ENCODE data around the gene CFAP73. TPM values are rescaled to one million over a fixed set of nuclear protein-coding genes. Genes with fewer than 3 reads are reported as not detected.

The CFAP73 gene
- total and polyA plus RNA-seq, 2 of the 8 experiments (the other 6 are each of a cell fraction or from before 2014, with no cell fraction given), result 0.45 to 0.56 TPM

- Histone ChIP-seq H2BK15ac (ENCODE audit: low read length) (no peak overlapping the region), H2BK5ac (ENCODE audit: low read depth, low read length) (no peak overlapping the region), H3K9ac (replicated peaks in 1 of 4; ENCODE audit: extremely low read depth in 1 of 4, low read depth in 3 of 4, low read length in 3 of 4) (no peak overlapping the region), H3K4me1 (replicated peaks in 1 of 4; ENCODE audit: control insufficient read depth in 3 of 4, insufficient read depth in 4 of 4, low read length in 3 of 4) (peaks cover 0 to 13% (median 8%) of the 10 kb centered on the region in 4 experiments; a peak in 6 of 7 replicates), H3K4ac (replicated peaks; ENCODE audit: insufficient read length, low read depth, low read length) (no peak overlapping the region), H4K5ac (ENCODE audit: insufficient read length, low read depth, low read length) (no peak overlapping the region), H3K4me2 (ENCODE audit: insufficient read depth in 1 of 2, low read depth in 2 of 2, low read length in 2 of 2) (no peak overlapping the region), H3K79me1 (ENCODE audit: low read depth, low read length) (no peaks in the 10 kb centered on the region), H3K23ac (ENCODE audit: insufficient read length) (no peak overlapping the region), H3K56ac (replicated peaks; ENCODE audit: insufficient read length, low read depth, low read length) (no peak overlapping the region), H3K36me3 (ENCODE audit: control insufficient read depth in 2 of 4, insufficient read depth in 4 of 4, low read length in 3 of 4) (no peaks in the 10 kb centered on the region), H2AK5ac (ENCODE audit: low read depth, low read length) (no peak overlapping the region), H2BK12ac (ENCODE audit: low read depth, low read length) (0 out of 2 replicates have a peak overlapping the region, but pooled peaks have one; percentile 50), H2BK20ac (ENCODE audit: low read length) (no peak overlapping the region), H3K14ac (ENCODE audit: insufficient read length) (no peak overlapping the region), H4K91ac (replicated peaks; ENCODE audit: insufficient read length, low read length) (no peak overlapping the region), H2AFZ (ENCODE audit: low read length) (no peak overlapping the region), H3K27ac (ENCODE audit: low read depth, low read length) (no peak overlapping the region), H4K8ac (ENCODE audit: extremely low read depth, insufficient read depth, low read length) (no peak overlapping the region), H3K79me2 (ENCODE audit: control insufficient read depth in 1 of 2, insufficient read depth in 2 of 2, low read length in 2 of 2) (no peaks in the 10 kb centered on the region), H2BK120ac (replicated peaks; ENCODE audit: low read depth, low read length) (no peak overlapping the region), H3K18ac (ENCODE audit: extremely low read depth, low read length) (no peak overlapping the region), H3K23me2 (ENCODE audit: low read depth, low read length) (peaks cover 12% of the 10 kb centered on the region; the same call in 1 of the 2 replicates), H3K27me3 (replicated peaks in 1 of 4; ENCODE audit: control insufficient read depth in 3 of 4, extremely low read depth in 1 of 4, insufficient read depth in 3 of 4, low read length in 3 of 4) (peaks cover 0 to 13% (median 6%) of the 10 kb centered on the region in 4 experiments; a peak in 5 of 7 replicates), H3K4me3 (ENCODE audit: extremely low read depth in 1 of 4, insufficient read depth in 2 of 4, low read depth in 3 of 4, low read length in 4 of 4) (no peak overlapping the region), H3K9me3 (ENCODE audit: insufficient read depth in 2 of 2, low read depth in 1 of 2, low read length in 1 of 2) (no peaks in the 10 kb centered on the region), H4K20me1 (replicated peaks in 1 of 2; ENCODE audit: control insufficient read depth in 1 of 2, insufficient read depth in 2 of 2, low read length in 2 of 2) (no peaks in the 10 kb centered on the region)
- 91% methylated on average over 6 of the region's 6 CpGs; no CpG with 5 or more reads in 1 of the 2 experiments for WGBS, 2 experiments (ENCODE audit: extremely low coverage in 1 of 2, insufficient coverage in 1 of 2, insufficient read length in 1 of 2, insufficient replicate concordance in 2 of 2, low coverage in 1 of 2, low lambda C conversion rate in 2 of 2, missing lambda C conversion rate in 1 of 2)
- CTCF ChIA-PET (ENCODE audit: partially characterized antibody), result interaction anchor here (1.1 to 7.8 kb wide), 12 partner anchors 8 to 288 kb away, joined by 3 to 43 read pairs (median 10); no protein-coding TSS in a partner anchor
- POLR2A ChIA-PET (ENCODE audit: partially characterized antibody), result interaction anchor here (0.6 to 1.0 kb wide), 2 partner anchors 16 to 56 kb away, joined by 3 read pairs; no protein-coding TSS in a partner anchor
- FAIRE-seq, result no peak
- no peak for TF ChIP-seq ASH2L (IDR thresholded peaks at IDR 0.05; ENCODE audit: low read length)
- TF ChIP-seq FOSL1 (IDR thresholded peaks at IDR 0.05; ENCODE audit: insufficient read depth, low read depth, low read length), result no peak
- TF ChIP-seq POLR2A (IDR thresholded peaks at IDR 0.05; ENCODE audit: control extremely low read depth in 1 of 2, low read depth in 2 of 2, low read length in 2 of 2), result no peak
- no peak for TF ChIP-seq RAD21 (IDR thresholded peaks at IDR 0.05 in 1 of 2, conservative IDR thresholded peaks at IDR 0.05 in 1 of 2; ENCODE audit: low read depth in 2 of 2, low read length in 2 of 2)
- TF ChIP-seq E2F6 (IDR thresholded peaks at IDR 0.05), result no peak
- TF ChIP-seq YY1 (IDR thresholded peaks at IDR 0.05; ENCODE audit: low read depth, low read length), result no peak
- no peak for TF ChIP-seq SIX5 (IDR thresholded peaks at IDR 0.05; ENCODE audit: low read depth, low read length)
- TF ChIP-seq CHD1 (IDR thresholded peaks at IDR 0.05; ENCODE audit: low read depth, low read length), result no peak
- no peak for TF ChIP-seq TAF7 (optimal IDR thresholded peaks at IDR 0.05; ENCODE audit: borderline replicate concordance, low read depth, low read length)
- TF ChIP-seq RFX5 (IDR thresholded peaks at IDR 0.05; ENCODE audit: borderline replicate concordance, low read depth, low read length), result no peak
- TF ChIP-seq CREB1 (IDR thresholded peaks at IDR 0.05), result no peak
- no peak for DNase-seq (ENCODE audit: low read depth in 1 of 2, low spot score in 2 of 2)
Measured at GRCh38 chr12:113136990-113137511, 12.5 kb upstream of the CFAP73 start.

Data from H1 (cell line).